KMS-11 (cell line): ENCODE data around the gene GLP1R.

Experiments
- H2AFZ ChIP-seq: fragments of 200-600 bp; sonication (generic); 2 replicates; pipeline ENCODE4 v1.6.1; 2016; ENCODE audit warnings: antibody characterized with exemption, mixed run types, low read depth
- H3K27ac ChIP-seq: fragments of 200-600 bp; sonication (generic); 2 replicates; pipeline ENCODE4 v1.6.1; 2016; ENCODE audit warnings: mild to moderate bottlenecking, mixed run types
- H3K27me3 ChIP-seq: fragments of 200-600 bp; sonication (generic); 2 replicates; pipeline ENCODE4 v1.6.1; 2017; ENCODE audit warnings: mild to moderate bottlenecking, low read depth, mixed run types, moderate library complexity; ENCODE audit not compliant: insufficient read depth
- H3K36me3 ChIP-seq: fragments of 200-600 bp; sonication (generic); 2 replicates; pipeline ENCODE4 v1.6.1; 2017; ENCODE audit warnings: mild to moderate bottlenecking, mixed run types; ENCODE audit not compliant: insufficient read depth
- H3K4me1 ChIP-seq: fragments of 200-600 bp; sonication (generic); 2 replicates; pipeline ENCODE4 v1.6.1; 2016; ENCODE audit warnings: mild to moderate bottlenecking, low read depth, mixed run types; ENCODE audit not compliant: poor library complexity, severe bottlenecking
- H3K4me2 ChIP-seq: fragments of 200-600 bp; sonication (generic); 2 replicates; pipeline ENCODE4 v1.7.0; 2016; ENCODE audit warnings: mild to moderate bottlenecking, mixed run types
- H3K4me3 ChIP-seq: fragments of 200-600 bp; sonication (generic); IDR thresholded peaks from 2 replicates; pipeline ENCODE4 v1.6.1; 2017; ENCODE audit warnings: low read depth, low read length, mixed read lengths; ENCODE audit not compliant: insufficient read depth
- H3K79me2 ChIP-seq: fragments of 200-600 bp; sonication (generic); 2 replicates; pipeline ENCODE4 v1.6.1; 2016; ENCODE audit warnings: low read depth, mixed run types; ENCODE audit not compliant: insufficient read depth
- H3K9ac ChIP-seq: fragments of 200-600 bp; sonication (generic); 2 replicates; pipeline ENCODE4 v1.6.1; 2016; ENCODE audit warnings: mild to moderate bottlenecking, mixed run types
- H4K20me1 ChIP-seq: fragments of 200-600 bp; sonication (generic); 2 replicates; pipeline ENCODE4 v1.6.1; 2016; ENCODE audit warnings: mild to moderate bottlenecking, mixed run types; ENCODE audit not compliant: insufficient read depth
- CTCF ChIP-seq: fragments of 200-600 bp; sonication (generic); conservative IDR thresholded peaks from 2 replicates; pipeline ENCODE4 v1.6.1; 2017; ENCODE audit warnings: low read depth, mild to moderate bottlenecking, antibody characterized with exemption, low read length, moderate library complexity, mixed read lengths

Gene GLP1R

GRCh38 chr6:39137245-39137644, 88.7 kb downstream of the GLP1R start:
- Histone ChIP-seq H3K27ac (no peak overlapping the region), H3K9ac (no peak overlapping the region), H3K79me2 (no peaks in the 10 kb centered on the region), H4K20me1 (no peaks in the 10 kb centered on the region), H3K4me2 (no peak overlapping the region), H3K36me3 (no peaks in the 10 kb centered on the region), H3K4me1 (no peaks in the 10 kb centered on the region), H3K4me3 (no peak overlapping the region), H3K27me3 (no peaks in the 10 kb centered on the region), H2AFZ (no peak overlapping the region)
- no peak for TF ChIP-seq CTCF
